Measurements from ENCODE around the gene ATRX. TPM values are rescaled to one million over a fixed set of nuclear protein-coding genes. Genes with fewer than 3 reads are reported as not detected.

Gene ATRX
- total RNA-seq, 1 experiment from 2014 or later = 61.3 TPM

GRCh38 chrX:77723681-77724080 is 62.3 kb downstream of the ATRX start:
- TF ChIP-seq, protein P1, sequence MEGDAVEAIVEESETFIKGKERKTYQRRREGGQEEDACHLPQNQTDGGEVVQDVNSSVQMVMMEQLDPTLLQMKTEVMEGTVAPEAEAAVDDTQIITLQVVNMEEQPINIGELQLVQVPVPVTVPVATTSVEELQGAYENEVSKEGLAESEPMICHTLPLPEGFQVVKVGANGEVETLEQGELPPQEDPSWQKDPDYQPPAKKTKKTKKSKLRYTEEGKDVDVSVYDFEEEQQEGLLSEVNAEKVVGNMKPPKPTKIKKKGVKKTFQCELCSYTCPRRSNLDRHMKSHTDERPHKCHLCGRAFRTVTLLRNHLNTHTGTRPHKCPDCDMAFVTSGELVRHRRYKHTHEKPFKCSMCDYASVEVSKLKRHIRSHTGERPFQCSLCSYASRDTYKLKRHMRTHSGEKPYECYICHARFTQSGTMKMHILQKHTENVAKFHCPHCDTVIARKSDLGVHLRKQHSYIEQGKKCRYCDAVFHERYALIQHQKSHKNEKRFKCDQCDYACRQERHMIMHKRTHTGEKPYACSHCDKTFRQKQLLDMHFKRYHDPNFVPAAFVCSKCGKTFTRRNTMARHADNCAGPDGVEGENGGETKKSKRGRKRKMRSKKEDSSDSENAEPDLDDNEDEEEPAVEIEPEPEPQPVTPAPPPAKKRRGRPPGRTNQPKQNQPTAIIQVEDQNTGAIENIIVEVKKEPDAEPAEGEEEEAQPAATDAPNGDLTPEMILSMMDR (IDR thresholded peaks at IDR 0.05 in 2 of 3, conservative IDR thresholded peaks at IDR 0.05 in 1 of 3; ENCODE audit: borderline replicate concordance in 1 of 3, insufficient read depth in 1 of 3, low read depth in 2 of 3, low read length in 2 of 3) = no peak
- TF ChIP-seq CEBPB (IDR thresholded peaks at IDR 0.05; ENCODE audit: low read depth) (no peak), ZNF274 (IDR thresholded peaks at IDR 0.05; ENCODE audit: low read depth, low read length) (no peak), TCF7L2 (IDR thresholded peaks at IDR 0.05; ENCODE audit: borderline replicate concordance, extremely low read depth, insufficient read depth, insufficient read length) (no peak), SRF (IDR thresholded peaks at IDR 0.05; ENCODE audit: low read depth) (no peak)
- Histone ChIP-seq H3K9me3 (ENCODE audit: control insufficient read depth in 1 of 2, insufficient read depth in 1 of 2, low read depth in 1 of 2, low read length in 2 of 2) (no peaks in the 10 kb centered on the region), H3K4me1 (ENCODE audit: control insufficient read depth in 1 of 2, insufficient read depth in 2 of 2, low read length in 2 of 2) (no peaks in the 10 kb centered on the region), H3K9me2 (ENCODE audit: insufficient read depth) (no peaks in the 10 kb centered on the region), H3K4me2 (ENCODE audit: low read length) (no peak overlapping the region), H3K27ac (ENCODE audit: low read depth, low read length) (no peak overlapping the region), H3K9ac (ENCODE audit: low read length) (no peak overlapping the region), H3K79me2 (ENCODE audit: insufficient read depth, low read length) (peaks cover 62% of the 10 kb centered on the region), H4K20me1 (ENCODE audit: insufficient read depth) (no peaks in the 10 kb centered on the region), H3K4me3 (replicated peaks in 1 of 2; ENCODE audit: low read depth in 1 of 2, low read length in 2 of 2) (no peak overlapping the region), H2AFZ (ENCODE audit: low read depth, low read length, poor library complexity, severe bottlenecking) (no peak overlapping the region), H3K27me3 (ENCODE audit: insufficient read depth, low read length) (no peaks in the 10 kb centered on the region), H3K36me3 (ENCODE audit: control insufficient read depth in 1 of 2, insufficient read depth in 2 of 2, low read length in 2 of 2) (no peaks in the 10 kb centered on the region)
- ChIA-PET RAD21 (ENCODE audit: low non-redundant PET in 1 of 2, low total read pairs in 2 of 2, uncharacterized antibody in 2 of 2, unreplicated experiment in 2 of 2) (no interaction called here), POLR2A (no interaction called here), CTCF (no interaction called here)
- no TSS peak for BruUV-seq (replicated peaks)
- ATAC-seq = no peak
- intact Hi-C loops (cut with micrococcal nuclease) = no loop called here
- no peak for DNase-seq (ENCODE audit: low read depth, low spot score)

DNA sequence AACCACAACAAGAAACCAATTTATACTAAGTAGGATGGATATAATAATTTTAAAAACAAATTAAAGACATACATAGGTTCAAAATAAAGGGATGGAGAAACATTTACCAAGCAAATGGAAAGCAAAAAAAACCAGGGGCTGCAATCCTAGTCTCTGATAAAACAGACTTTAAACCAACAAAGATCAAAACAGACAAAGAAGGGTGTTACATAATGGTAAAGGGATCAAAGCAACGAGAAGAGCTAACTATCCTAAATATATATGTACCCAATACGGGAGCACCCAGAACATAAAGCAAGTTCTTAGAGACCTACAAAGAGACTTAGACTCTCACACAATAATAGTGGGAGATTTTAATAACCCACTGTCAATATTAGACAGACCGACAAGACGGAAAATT is 66.6 kb downstream of the ATRX start:
- no TSS peak for BruUV-seq (replicated peaks)
- ChIA-PET CTCF (no interaction called here), POLR2A (no interaction called here), RAD21 (ENCODE audit: low non-redundant PET in 1 of 2, low total read pairs in 2 of 2, uncharacterized antibody in 2 of 2, unreplicated experiment in 2 of 2) (no interaction called here)
- Histone ChIP-seq H3K79me2 (ENCODE audit: insufficient read depth, low read length) (peaks cover 43% of the 10 kb centered on the region), H3K9me3 (ENCODE audit: control insufficient read depth in 1 of 2, insufficient read depth in 1 of 2, low read depth in 1 of 2, low read length in 2 of 2) (no peaks in the 10 kb centered on the region), H3K9ac (ENCODE audit: low read length) (no peak overlapping the region), H3K4me3 (replicated peaks in 1 of 2; ENCODE audit: low read depth in 1 of 2, low read length in 2 of 2) (no peak overlapping the region), H3K9me2 (ENCODE audit: insufficient read depth) (no peaks in the 10 kb centered on the region), H4K20me1 (ENCODE audit: insufficient read depth) (no peaks in the 10 kb centered on the region), H3K27ac (ENCODE audit: low read depth, low read length) (no peak overlapping the region), H2AFZ (ENCODE audit: low read depth, low read length, poor library complexity, severe bottlenecking) (no peak overlapping the region), H3K4me2 (ENCODE audit: low read length) (no peak overlapping the region), H3K27me3 (ENCODE audit: insufficient read depth, low read length) (no peaks in the 10 kb centered on the region), H3K4me1 (ENCODE audit: control insufficient read depth in 1 of 2, insufficient read depth in 2 of 2, low read length in 2 of 2) (no peaks in the 10 kb centered on the region), H3K36me3 (ENCODE audit: control insufficient read depth in 1 of 2, insufficient read depth in 2 of 2, low read length in 2 of 2) (no peaks in the 10 kb centered on the region)
- intact Hi-C loops (cut with micrococcal nuclease) = no loop called here
- TF ChIP-seq EZH2phosphoT487 (IDR thresholded peaks at IDR 0.05; ENCODE audit: borderline replicate concordance) (no peak), SRF (IDR thresholded peaks at IDR 0.05; ENCODE audit: low read depth) (no peak), SIN3A (IDR thresholded peaks at IDR 0.05; ENCODE audit: low read depth) (no peak), EGR1 (IDR thresholded peaks at IDR 0.05; ENCODE audit: low read depth) (no peak), POLR2AphosphoS5 (IDR thresholded peaks at IDR 0.05; ENCODE audit: low read depth, low read length) (no peak), ZNF274 (IDR thresholded peaks at IDR 0.05; ENCODE audit: low read depth, low read length) (no peak)
- TF ChIP-seq, protein P2, sequence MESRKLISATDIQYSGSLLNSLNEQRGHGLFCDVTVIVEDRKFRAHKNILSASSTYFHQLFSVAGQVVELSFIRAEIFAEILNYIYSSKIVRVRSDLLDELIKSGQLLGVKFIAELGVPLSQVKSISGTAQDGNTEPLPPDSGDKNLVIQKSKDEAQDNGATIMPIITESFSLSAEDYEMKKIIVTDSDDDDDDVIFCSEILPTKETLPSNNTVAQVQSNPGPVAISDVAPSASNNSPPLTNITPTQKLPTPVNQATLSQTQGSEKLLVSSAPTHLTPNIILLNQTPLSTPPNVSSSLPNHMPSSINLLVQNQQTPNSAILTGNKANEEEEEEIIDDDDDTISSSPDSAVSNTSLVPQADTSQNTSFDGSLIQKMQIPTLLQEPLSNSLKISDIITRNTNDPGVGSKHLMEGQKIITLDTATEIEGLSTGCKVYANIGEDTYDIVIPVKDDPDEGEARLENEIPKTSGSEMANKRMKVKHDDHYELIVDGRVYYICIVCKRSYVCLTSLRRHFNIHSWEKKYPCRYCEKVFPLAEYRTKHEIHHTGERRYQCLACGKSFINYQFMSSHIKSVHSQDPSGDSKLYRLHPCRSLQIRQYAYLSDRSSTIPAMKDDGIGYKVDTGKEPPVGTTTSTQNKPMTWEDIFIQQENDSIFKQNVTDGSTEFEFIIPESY (IDR thresholded peaks at IDR 0.05; ENCODE audit: extremely low read depth, insufficient replicate concordance, low read length) = no peak
- DNase-seq (ENCODE audit: low read depth, low spot score) (no peak), ATAC-seq (no peak)
